ENCODE results near the gene FHOD3. TPM values are rescaled to one million over a fixed set of nuclear protein-coding genes. Genes with fewer than 3 reads are reported as not detected.

FHOD3 gene
- total and polyA plus RNA-seq, 2 of the 4 experiments (the other 2 are of a cell fraction), result 14.6 to 16.0 TPM

GRCh38 chr18:36529747-36530146 is 232.2 kb downstream of the FHOD3 start:
- no peak overlapping the region for H2BK120ac ChIP-seq (ENCODE audit: low read depth, low read length)
- no peak overlapping the region for H3K4ac ChIP-seq (ENCODE audit: low read depth, low read length)
- H4K91ac ChIP-seq (ENCODE audit: insufficient read depth, low read depth, low read length), result no peak overlapping the region
- intact Hi-C loops (cut with micrococcal nuclease), result no loop called here
- H4K5ac ChIP-seq (ENCODE audit: low read depth, low read length), result no peak overlapping the region
- H3K36me3 ChIP-seq (ENCODE audit: control insufficient read depth, insufficient read depth, low read length), result no peaks in the 10 kb centered on the region
- H3K18ac ChIP-seq (ENCODE audit: low read depth, low read length), result no peak overlapping the region
- no peak overlapping the region for H4K8ac ChIP-seq (ENCODE audit: low read depth in 2 of 2, low read length in 2 of 2)
- no peak overlapping the region for H3K4me2 ChIP-seq (ENCODE audit: low read depth, low read length)
- WGBS, 2 experiments (ENCODE audit: extremely low coverage in 2 of 2, insufficient read length in 1 of 2), result 90% methylated on average over 2 of the region's 8 CpGs; no CpG with 5 or more reads in 1 of the 2 experiments
- peaks cover 4% of the 10 kb centered on the region for H3K9me1 ChIP-seq (ENCODE audit: insufficient read depth, low read length)
- TF ChIP-seq BHLHE40 (IDR thresholded peaks at IDR 0.05; ENCODE audit: low read depth, low read length) (no peak), RFX5 (IDR thresholded peaks at IDR 0.05; ENCODE audit: low read depth, low read length) (no peak), RAD21 (IDR thresholded peaks at IDR 0.05; ENCODE audit: low read length) (no peak), POLR2A (IDR thresholded peaks at IDR 0.05; ENCODE audit: low read depth, low read length) (no peak), USF2 (IDR thresholded peaks at IDR 0.05; ENCODE audit: low read depth, low read length) (no peak), RCOR1 (IDR thresholded peaks at IDR 0.05; ENCODE audit: insufficient replicate concordance, low read length) (no peak), ELK1 (IDR thresholded peaks at IDR 0.05; ENCODE audit: borderline replicate concordance, low read depth, low read length) (no peak)
- no peak overlapping the region for H3K4me3 ChIP-seq (ENCODE audit: insufficient read depth, low read depth, low read length)
- DNase-seq, result no peak
- H3K27me3 ChIP-seq (ENCODE audit: control insufficient read depth, insufficient read depth, low read length), result no peaks in the 10 kb centered on the region
- H2AFZ ChIP-seq (replicated peaks; ENCODE audit: low read length, poor library complexity), result no peak overlapping the region
- no peak overlapping the region for H2AK9ac ChIP-seq (replicated peaks; ENCODE audit: low read depth, low read length, poor library complexity)
- no peak overlapping the region for H2AK5ac ChIP-seq (ENCODE audit: low read depth, low read length)
- 0 out of 2 replicates have a peak, but pooled peaks cover 4% of the 10 kb centered on the region for H3K4me1 ChIP-seq (ENCODE audit: control insufficient read depth, insufficient read depth, low read length)
- H2BK5ac ChIP-seq (ENCODE audit: low read depth, low read length, poor library complexity, severe bottlenecking), result no peak overlapping the region
- H4K20me1 ChIP-seq (ENCODE audit: insufficient read depth, low read length), result no peaks in the 10 kb centered on the region
- no peak for ATAC-seq (ENCODE audit: low read depth)
- in situ Hi-C loops (cut with MboI; ENCODE audit: low sequenced_read_pairs), result no loop called here
- no peaks in the 10 kb centered on the region for H3K9me3 ChIP-seq (ENCODE audit: control insufficient read depth, insufficient read depth, low read length)
- no peak overlapping the region for H3K56ac ChIP-seq (ENCODE audit: extremely low read depth, insufficient read depth, low read length)
- no peak overlapping the region for H3K14ac ChIP-seq (replicated peaks; ENCODE audit: low read depth, low read length)
- ChIA-PET POLR2A (ENCODE audit: unreplicated experiment) (no interaction called here), CTCF (no interaction called here)
- no peak overlapping the region for H3K9ac ChIP-seq (ENCODE audit: low read depth, low read length)
- no peak overlapping the region for H3K23ac ChIP-seq (ENCODE audit: low read depth, low read length)
- H3K27ac ChIP-seq (ENCODE audit: insufficient read depth, low read length), result no peak overlapping the region
- no peak overlapping the region for H2BK20ac ChIP-seq (ENCODE audit: low read depth, low read length)
- no peak overlapping the region for H2BK15ac ChIP-seq (ENCODE audit: low read depth, low read length)
- no TSS peak for BruUV-seq (replicated peaks)
- no peaks in the 10 kb centered on the region; a peak in 1 of 4 replicates for H3K79me1 ChIP-seq (ENCODE audit: low read depth in 1 of 2, low read length in 2 of 2)
- dilution Hi-C loops (cut with HindIII; ENCODE audit: low sequenced_read_pairs, unreplicated experiment), result no loop called here

Data from IMR-90 (cell line).